ENCODE measurements around the gene SCN4B. TPM values are rescaled to one million over a fixed set of nuclear protein-coding genes. Genes with fewer than 3 reads are reported as not detected.

Gene SCN4B
- total RNA-seq, 1 experiment from 2014 or later: 0.33 TPM

GRCh38 chr11:118106789-118107335, 45.8 kb downstream of the SCN4B start:
- ATAC-seq (no peak), DNase-seq (ENCODE audit: low read depth, low spot score) (no peak)
- TF ChIP-seq TCF7L2 (IDR thresholded peaks at IDR 0.05; ENCODE audit: low read depth, low read length) (no peak), POLR2AphosphoS5 (IDR thresholded peaks at IDR 0.05; ENCODE audit: low read depth, low read length) (no peak), CTCF (IDR thresholded peaks at IDR 0.05) (no peak), SIN3A (IDR thresholded peaks at IDR 0.05; ENCODE audit: borderline replicate concordance, insufficient read depth, low read depth, low read length) (no peak), REST (IDR thresholded peaks at IDR 0.05; ENCODE audit: insufficient read depth in 1 of 2, low read depth in 2 of 2, low read length in 1 of 2) (no peak)
- no peaks in the 10 kb centered on the region for H3K4me1 ChIP-seq (ENCODE audit: control insufficient read depth, insufficient read depth, low read length)
- H3K36me3 ChIP-seq (ENCODE audit: control insufficient read depth, insufficient read depth, low read length): no peaks in the 10 kb centered on the region
- intact Hi-C loops (cut with micrococcal nuclease; ENCODE audit: unreplicated experiment): no loop called here
- BruUV-seq (replicated peaks): no TSS peak
- no peaks in the 10 kb centered on the region; the same call in 1 of the 2 replicates for H3K27me3 ChIP-seq (ENCODE audit: control insufficient read depth, insufficient read depth, low read length)
- H3K27ac ChIP-seq (ENCODE audit: low read length): no peak overlapping the region
- no peak overlapping the region for H3K4me3 ChIP-seq (ENCODE audit: low read depth in 2 of 2, low read length in 2 of 2)
- in situ Hi-C loops (cut with HindIII; ENCODE audit: low pct_unique_long_range_greater_than_20kb, low sequenced_read_pairs): no loop called here
- POLR2A ChIA-PET: no interaction called here
- H3K9me3 ChIP-seq (ENCODE audit: control insufficient read depth, insufficient read depth, low read depth, low read length): no peaks in the 10 kb centered on the region
- CTCF ChIA-PET: interaction anchor here (0.7 kb wide), 1 partner anchor 26 kb away, joined by 4 read pairs; no protein-coding TSS in a partner anchor

GRCh38 chr11:118105657-118106305, 46.8 kb downstream of the SCN4B start:
- Histone ChIP-seq H3K4me1 (ENCODE audit: control insufficient read depth, insufficient read depth, low read length) (no peaks in the 10 kb centered on the region), H3K4me3 (ENCODE audit: low read depth in 2 of 2, low read length in 2 of 2) (no peak overlapping the region), H3K9me3 (ENCODE audit: control insufficient read depth, insufficient read depth, low read depth, low read length) (no peaks in the 10 kb centered on the region), H3K27ac (ENCODE audit: low read length) (no peak overlapping the region), H3K36me3 (ENCODE audit: control insufficient read depth, insufficient read depth, low read length) (no peaks in the 10 kb centered on the region), H3K27me3 (ENCODE audit: control insufficient read depth, insufficient read depth, low read length) (no peaks in the 10 kb centered on the region; the same call in 1 of the 2 replicates)
- no TSS peak for BruUV-seq (replicated peaks)
- CTCF ChIA-PET: no interaction called here
- intact Hi-C loops (cut with micrococcal nuclease; ENCODE audit: unreplicated experiment) (no loop called here), in situ Hi-C loops (cut with HindIII; ENCODE audit: low pct_unique_long_range_greater_than_20kb, low sequenced_read_pairs) (no loop called here)
- ATAC-seq: no peak
- POLR2A ChIA-PET: no interaction called here
- DNase-seq (ENCODE audit: low read depth, low spot score): no peak
- TF ChIP-seq POLR2AphosphoS5 (IDR thresholded peaks at IDR 0.05; ENCODE audit: low read depth, low read length) (no peak), TCF7L2 (IDR thresholded peaks at IDR 0.05; ENCODE audit: low read depth, low read length) (no peak), REST (IDR thresholded peaks at IDR 0.05; ENCODE audit: insufficient read depth in 1 of 2, low read depth in 2 of 2, low read length in 1 of 2) (no peak), CTCF (IDR thresholded peaks at IDR 0.05) (no peak), SIN3A (IDR thresholded peaks at IDR 0.05; ENCODE audit: borderline replicate concordance, insufficient read depth, low read depth, low read length) (no peak)
